ENCODE measurements around the gene PSPC1.

PSPC1 gene

GRCh38 chr13:19685034-19685433 lies 97.7 kb downstream of the PSPC1 start:
- no peak for DNase-seq (ENCODE audit: low read depth)
- no peak overlapping the region for H3K4me3 ChIP-seq (ENCODE audit: control insufficient read depth, low read depth, low read length)
- TF ChIP-seq CTCF (conservative IDR thresholded peaks at IDR 0.05; ENCODE audit: control insufficient read depth, insufficient read depth, low read depth, low read length) = no peak

DNA sequence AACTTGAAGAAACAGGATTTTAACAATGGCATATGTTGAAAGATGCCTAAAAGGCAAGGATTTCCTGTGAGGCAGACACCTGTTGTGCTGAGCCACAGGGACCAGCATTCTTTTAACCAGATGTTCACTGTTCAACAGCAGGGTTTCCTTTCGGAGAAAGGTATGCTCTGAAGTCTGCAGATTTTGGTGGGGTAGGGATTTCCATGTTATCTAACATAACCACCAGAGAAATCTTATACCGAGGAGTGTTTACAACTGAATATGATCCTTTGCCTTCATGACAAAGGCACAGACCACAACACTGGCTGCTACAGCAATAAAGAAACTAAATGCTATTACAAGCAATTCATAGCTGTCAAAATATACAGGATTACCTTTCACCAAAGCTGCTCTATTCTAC lies 101.2 kb downstream of the PSPC1 start:
- DNase-seq (ENCODE audit: low read depth) = no peak
- no peak overlapping the region for H3K4me3 ChIP-seq (ENCODE audit: control insufficient read depth, low read depth, low read length)
- TF ChIP-seq CTCF (conservative IDR thresholded peaks at IDR 0.05; ENCODE audit: control insufficient read depth, insufficient read depth, low read depth, low read length) = no peak

- no peak for DNase-seq (ENCODE audit: low read depth)
- TF ChIP-seq CTCF (conservative IDR thresholded peaks at IDR 0.05; ENCODE audit: control insufficient read depth, insufficient read depth, low read depth, low read length) = no peak
- no peak overlapping the region for H3K4me3 ChIP-seq (ENCODE audit: control insufficient read depth, low read depth, low read length)
These were observed 102.0 kb downstream of the PSPC1 start for GRCh38 chr13:19680751-19681150.

DNA sequence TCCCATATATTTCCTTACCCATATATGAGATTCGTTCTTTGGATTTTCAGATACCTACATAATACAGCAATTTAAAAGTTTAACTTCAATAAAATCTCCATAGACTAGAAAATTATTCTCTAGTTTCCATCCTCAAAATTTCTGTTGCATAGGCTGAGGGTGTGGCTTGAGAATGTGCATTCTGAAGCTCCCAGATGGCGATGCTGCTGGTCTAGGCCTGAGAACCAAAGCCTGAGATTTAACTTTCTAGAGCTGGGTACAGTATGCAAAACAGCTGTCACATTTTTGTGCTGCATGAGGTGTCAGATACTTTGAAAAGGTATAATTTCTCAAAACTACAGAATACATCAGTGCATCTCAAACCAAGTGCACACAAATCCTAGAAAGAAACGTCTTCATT lies 106.6 kb downstream of the PSPC1 start:
- no peak for DNase-seq (ENCODE audit: low read depth)
- no peak for TF ChIP-seq CTCF (conservative IDR thresholded peaks at IDR 0.05; ENCODE audit: control insufficient read depth, insufficient read depth, low read depth, low read length)

GRCh38 chr13:19674898-19675297 lies 107.8 kb downstream of the PSPC1 start:
- H3K4me3 ChIP-seq (ENCODE audit: control insufficient read depth, low read depth, low read length) = no peak overlapping the region
- no peak for DNase-seq (ENCODE audit: low read depth)
- TF ChIP-seq CTCF (conservative IDR thresholded peaks at IDR 0.05; ENCODE audit: control insufficient read depth, insufficient read depth, low read depth, low read length) = no peak

More for the DNA sequence above, 106.6 kb downstream of the PSPC1 start:
- no peak overlapping the region for H3K4me3 ChIP-seq (ENCODE audit: control insufficient read depth, low read depth, low read length)

- no peak overlapping the region for H3K4me3 ChIP-seq (ENCODE audit: control insufficient read depth, low read depth, low read length)
- no peak for TF ChIP-seq CTCF (conservative IDR thresholded peaks at IDR 0.05; ENCODE audit: control insufficient read depth, insufficient read depth, low read depth, low read length)
- no peak for DNase-seq (ENCODE audit: low read depth)
These were observed 109.0 kb downstream of the PSPC1 start for GRCh38 chr13:19673473-19674430.

Measured in fibroblast of mammary gland (primary cell).